Fibroblast of lung (primary cell): Measurements from ENCODE around the gene USP47. TPM values are rescaled to one million over a fixed set of nuclear protein-coding genes. Genes with fewer than 3 reads are reported as not detected.

Experiments used
- DNase-seq, 2 donors: peaks; one replicate each; pipeline versions ENCODE4 v3.0.0 to v3.0.0-alpha.2; 2010; ENCODE audit warnings: low read depth in 2 of 2
- H2AFZ ChIP-seq: 2 replicates; pipeline ENCODE4 v1.5.1; 2012; ENCODE audit warnings: low read length, control low read depth, inconsistent platforms
- H3K27ac ChIP-seq: 2 replicates; pipeline ENCODE4 v1.5.1; 2011; ENCODE audit warnings: low read length, control low read depth; ENCODE audit not compliant: insufficient read depth
- H3K27me3 ChIP-seq: 2 replicates; pipeline ENCODE4 v1.5.1; 2011; ENCODE audit warnings: mild to moderate bottlenecking, low read length; ENCODE audit not compliant: control insufficient read depth, insufficient read depth
- H3K36me3 ChIP-seq: 2 replicates; pipeline ENCODE4 v1.5.1; 2011; ENCODE audit warnings: low read length; ENCODE audit not compliant: control insufficient read depth, insufficient read depth
- H3K4me1 ChIP-seq: 2 replicates; pipeline ENCODE4 v1.5.1; 2011; ENCODE audit warnings: low read length; ENCODE audit not compliant: control insufficient read depth, insufficient read depth; ENCODE audit errors: extremely low read depth
- H3K4me2 ChIP-seq: 2 replicates; pipeline ENCODE4 v1.5.1; 2011; ENCODE audit warnings: low read length, control low read depth; ENCODE audit not compliant: insufficient read depth; ENCODE audit errors: extremely low read depth
- H3K4me3 ChIP-seq, 4 experiments: fragments of 200-600 bp in 1 of 4; sonication (generic) in 1 of 4; replicated peaks in 1 of 4; 2 replicates each; pipeline ENCODE4 v1.5.1; 2011 to 2016; ENCODE audit warnings: low read length in 4 of 4, low read depth in 3 of 4, mild to moderate bottlenecking in 3 of 4, control low read depth in 2 of 4, inconsistent platforms in 1 of 4, mixed read lengths in 1 of 4; ENCODE audit not compliant: insufficient read depth in 1 of 4; ENCODE audit errors: control extremely low read depth in 1 of 4
- H3K79me2 ChIP-seq: 2 replicates; pipeline ENCODE4 v1.5.1; 2012; ENCODE audit warnings: mild to moderate bottlenecking, low read length, inconsistent platforms; ENCODE audit not compliant: control insufficient read depth, insufficient read depth
- H3K9ac ChIP-seq: 2 replicates; pipeline ENCODE4 v1.5.1; 2011; ENCODE audit warnings: mild to moderate bottlenecking, low read length, control low read depth; ENCODE audit not compliant: insufficient read depth
- H3K9me3 ChIP-seq: 2 replicates; pipeline ENCODE4 v1.5.1; 2012; ENCODE audit warnings: low read depth, low read length; ENCODE audit not compliant: control insufficient read depth, insufficient read depth
- H4K20me1 ChIP-seq: 2 replicates; pipeline ENCODE4 v1.5.1; 2011; ENCODE audit warnings: low read length; ENCODE audit not compliant: control insufficient read depth, insufficient read depth; ENCODE audit errors: extremely low read depth
- CTCF ChIP-seq, 2 donors: IDR thresholded peaks in 1 of 2; conservative IDR thresholded peaks in 1 of 2; 1 replicate in 1 of 2; 2 replicates in 1 of 2; pipeline ENCODE4 v1.5.1; 2011 to 2012; ENCODE audit warnings: low read length in 2 of 2, control low read depth in 1 of 2, inconsistent platforms in 1 of 2, low read depth in 1 of 2, mild to moderate bottlenecking in 1 of 2
- EZH2 ChIP-seq: IDR thresholded peaks from 2 replicates; pipeline ENCODE4 v1.5.1; 2012; ENCODE audit warnings: low read length, control low read depth, mild to moderate bottlenecking; ENCODE audit errors: missing control alignments
- polyA plus RNA-seq, 2 donors: library from polyadenylated mRNA; depleted of rRNA in 1 of 2; stranded (reverse) in 1 of 2; unstranded in 1 of 2; fragments of >200 nt; gene quantifications; 2 replicates each; pipeline ENCODE4 v1.2.1, GENCODE V29; 2011 to 2012; ENCODE audit warnings: missing spikeins in 1 of 2
- total RNA-seq: library from RNA; depleted of rRNA; stranded (reverse); fragments of >200 nt; gene quantifications from 2 replicates; pipeline ENCODE4 v1.2.1, GENCODE V29; 2014

Gene USP47
- total and polyA plus RNA-seq, 2 donors (not counting 1 experiment from before 2014, with no cell fraction given): 40.3 to 162 TPM

GRCh38 chr11:12006552-12007229 is 164.9 kb downstream of the USP47 start:
- Histone ChIP-seq H3K27me3 (no peaks in the 10 kb centered on the region), H4K20me1 (no peaks in the 10 kb centered on the region), H3K9me3 (no peaks in the 10 kb centered on the region), H3K4me3 (peak overlapping the region; percentile 58 to 83 (median 74)), H2AFZ (no peak overlapping the region), H3K27ac (peak overlapping the region; percentile 78), H3K36me3 (peaks cover 10% of the 10 kb centered on the region), H3K4me2 (peak overlapping the region; percentile 95), H3K4me1 (peaks cover 29% of the 10 kb centered on the region), H3K9ac (no peak overlapping the region), H3K79me2 (peaks cover 56% of the 10 kb centered on the region)
- TF ChIP-seq EZH2 (no peak), CTCF (conservative IDR thresholded peaks at IDR 0.05 in 1 of 2, IDR thresholded peaks at IDR 0.05 in 1 of 2; ENCODE audit: low read depth in 1 of 2, low read length in 2 of 2) (no peak)
- DNase-seq: no peak

GRCh38 chr11:12007230-12007593 is 165.4 kb downstream of the USP47 start:
- Histone ChIP-seq H3K27me3 (no peaks in the 10 kb centered on the region), H2AFZ (no peak overlapping the region), H3K9ac (peak overlapping the region; percentile 20), H3K4me3 (peak overlapping the region; percentile 58 to 83 (median 74)), H3K4me2 (peak overlapping the region; percentile 95), H3K79me2 (peaks cover 56% of the 10 kb centered on the region), H3K27ac (peak overlapping the region; percentile 78), H3K36me3 (peaks cover 8% of the 10 kb centered on the region), H3K4me1 (peaks cover 29% of the 10 kb centered on the region), H4K20me1 (no peaks in the 10 kb centered on the region), H3K9me3 (no peaks in the 10 kb centered on the region)
- TF ChIP-seq EZH2 (no peak), CTCF (conservative IDR thresholded peaks at IDR 0.05 in 1 of 2, IDR thresholded peaks at IDR 0.05 in 1 of 2; ENCODE audit: low read depth in 1 of 2, low read length in 2 of 2) (no peak)
- DNase-seq: no peak

GRCh38 chr11:12007769-12008737 is 166.3 kb downstream of the USP47 start, which contains the start of gene DKK3:
DKK3 (minus strand) TSS chr11:12008626; CDS start chr11:12008582, 44 bp downstream.
- peaks cover 50% of the 10 kb centered on the region for H3K79me2 ChIP-seq
- peak within 1 kb of the TSS; percentile 84 for H3K9ac ChIP-seq
- H3K9me3 ChIP-seq: no peaks in the 10 kb centered on the region
- H3K27ac ChIP-seq: peak within 1 kb of the TSS; percentile 78
- H3K36me3 ChIP-seq: peaks cover 3% of the 10 kb centered on the region
- H3K4me1 ChIP-seq: peaks cover 29% of the 10 kb centered on the region
- H2AFZ ChIP-seq: peak within 1 kb of the TSS; percentile 78
- H4K20me1 ChIP-seq: no peaks in the 10 kb centered on the region
- H3K4me2 ChIP-seq: peak within 1 kb of the TSS; percentile 95
- no peaks in the 10 kb centered on the region for H3K27me3 ChIP-seq
- TF ChIP-seq CTCF (conservative IDR thresholded peaks at IDR 0.05 in 1 of 2, IDR thresholded peaks at IDR 0.05 in 1 of 2; ENCODE audit: low read depth in 1 of 2, low read length in 2 of 2): no peak
- no peak for TF ChIP-seq EZH2
- peak within 1 kb of the TSS; percentile 58 to 83 (median 79) for H3K4me3 ChIP-seq
- peak; percentile 42 to 52 for DNase-seq
